Body of pancreas (tissue), 4 donors: ENCODE results near the gene FYB1. TPM values are rescaled to one million over a fixed set of nuclear protein-coding genes. Genes with fewer than 3 reads are reported as not detected.

Experiments
- ATAC-seq: fragments of 150-250 bp; one replicate; pipeline ENCODE4 v1.9.1; 2016
- DNase-seq, 4 donors: peaks; one replicate each; pipeline ENCODE4 v3.0.0-alpha.2; 2019
- H3K27ac ChIP-seq, 4 donors: fragments of 200-600 bp; sonication (generic); 1 replicate in 3 of 4; 2 replicates in 1 of 4; pipeline versions ENCODE4 v1.5.1 to v1.6.1; 2016 to 2019; ENCODE audit warnings: mild to moderate bottlenecking in 1 of 4, mixed read lengths in 1 of 4, moderate library complexity in 1 of 4
- H3K27me3 ChIP-seq, 2 donors: fragments of 200-600 bp; sonication (generic); one replicate each; pipeline ENCODE4 v1.6.0; 2016; ENCODE audit warnings: mild to moderate bottlenecking in 1 of 2
- H3K36me3 ChIP-seq, 2 donors: fragments of 200-600 bp; sonication (generic); replicated peaks in 1 of 2; 2 replicates each; pipeline ENCODE4 v1.5.1; 2016; ENCODE audit warnings: low read depth in 2 of 2; ENCODE audit not compliant: insufficient read depth in 1 of 2
- H3K4me1 ChIP-seq: fragments of 200-600 bp; sonication (generic); one replicate; pipeline ENCODE4 v1.6.0; 2016
- H3K4me3 ChIP-seq, 2 donors: fragments of 200-600 bp; sonication (generic); 1 replicate in 1 of 2; 2 replicates in 1 of 2; pipeline ENCODE4 v1.5.1; 2016 to 2019
- H3K9me3 ChIP-seq, 3 donors: fragments of 200-600 bp; sonication (generic); 1 replicate in 2 of 3; 2 replicates in 1 of 3; pipeline ENCODE4 v1.5.1; 2016
- POLR2A ChIP-seq, 3 donors: fragments of 450-650 bp; IDR thresholded peaks; one replicate each; pipeline ENCODE4 v1.6.1; 2016; ENCODE audit warnings: antibody characterized with exemption in 3 of 3, mild to moderate bottlenecking in 2 of 3
- WGBS, 2 donors: methylation state at CpG; one replicate each; pipeline ENCODE4 v1.1.5; 2017; 5-methylcytosine and 5-hydroxymethylcytosine counted together
- intact Hi-C: fragments of 100-400 bp; cut with DNase I; formaldehyde crosslinking; loops from one replicate; pipeline ENCODE4 v1.15.1; 2023
- total RNA-seq, 2 donors: library from RNA; depleted of rRNA; stranded (reverse); fragments of >200 nt; gene quantifications; one replicate each; pipeline ENCODE4 v1.1.0, GENCODE V29; 2016
- TF ChIP-seq, protein P1 (sequence below), 7 experiments: fragments of 450-650 bp in 4 of 7; fragments of 200-600 bp in 3 of 7; sonication (generic) in 3 of 7; IDR thresholded peaks; one replicate each; pipeline ENCODE4 v1.5.1; 2016 to 2019; ENCODE audit warnings: antibody characterized with exemption in 7 of 7

FYB1 gene
- total RNA-seq, 2 donors from 2014 or later, result 2.9 to 3.0 TPM

DNA sequence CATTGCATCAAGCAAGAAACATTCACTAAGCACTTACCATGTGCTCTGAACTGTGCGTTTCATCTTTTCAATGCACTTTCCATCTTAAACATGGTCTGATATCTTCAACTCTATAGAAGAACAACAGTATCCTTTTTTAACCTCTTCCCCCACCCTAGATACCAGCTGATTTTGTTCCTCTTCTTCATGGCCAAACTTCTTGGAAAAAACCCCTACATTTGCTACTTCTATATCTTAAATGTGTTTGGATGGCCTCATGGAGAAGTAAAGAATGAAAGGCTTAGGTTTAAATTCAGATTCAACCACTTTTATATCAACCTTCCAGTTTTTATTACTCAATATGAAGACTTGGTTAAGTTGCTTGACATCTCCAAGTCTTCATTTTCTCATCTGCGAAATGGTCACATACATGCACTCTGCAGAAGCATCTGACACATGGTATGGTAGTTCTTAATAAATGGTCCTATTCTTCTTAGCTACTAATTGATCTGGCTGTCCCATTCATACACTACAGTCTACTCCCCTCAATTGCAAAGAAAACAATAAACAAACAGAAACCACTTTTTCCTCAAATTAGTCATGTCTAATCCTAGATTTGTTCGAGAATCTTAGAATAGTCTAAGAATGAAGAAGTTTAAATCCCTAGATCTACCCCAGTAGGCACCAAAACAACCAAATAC, 59.4 kb downstream of the FYB1 start:
- H3K9me3 ChIP-seq, result no peaks in the 10 kb centered on the region
- TF ChIP-seq, protein P1, sequence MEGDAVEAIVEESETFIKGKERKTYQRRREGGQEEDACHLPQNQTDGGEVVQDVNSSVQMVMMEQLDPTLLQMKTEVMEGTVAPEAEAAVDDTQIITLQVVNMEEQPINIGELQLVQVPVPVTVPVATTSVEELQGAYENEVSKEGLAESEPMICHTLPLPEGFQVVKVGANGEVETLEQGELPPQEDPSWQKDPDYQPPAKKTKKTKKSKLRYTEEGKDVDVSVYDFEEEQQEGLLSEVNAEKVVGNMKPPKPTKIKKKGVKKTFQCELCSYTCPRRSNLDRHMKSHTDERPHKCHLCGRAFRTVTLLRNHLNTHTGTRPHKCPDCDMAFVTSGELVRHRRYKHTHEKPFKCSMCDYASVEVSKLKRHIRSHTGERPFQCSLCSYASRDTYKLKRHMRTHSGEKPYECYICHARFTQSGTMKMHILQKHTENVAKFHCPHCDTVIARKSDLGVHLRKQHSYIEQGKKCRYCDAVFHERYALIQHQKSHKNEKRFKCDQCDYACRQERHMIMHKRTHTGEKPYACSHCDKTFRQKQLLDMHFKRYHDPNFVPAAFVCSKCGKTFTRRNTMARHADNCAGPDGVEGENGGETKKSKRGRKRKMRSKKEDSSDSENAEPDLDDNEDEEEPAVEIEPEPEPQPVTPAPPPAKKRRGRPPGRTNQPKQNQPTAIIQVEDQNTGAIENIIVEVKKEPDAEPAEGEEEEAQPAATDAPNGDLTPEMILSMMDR (IDR thresholded peaks at IDR 0.05), result no peak
- TF ChIP-seq POLR2A (IDR thresholded peaks at IDR 0.05), result no peak
- intact Hi-C loops, result no loop called here

DNA sequence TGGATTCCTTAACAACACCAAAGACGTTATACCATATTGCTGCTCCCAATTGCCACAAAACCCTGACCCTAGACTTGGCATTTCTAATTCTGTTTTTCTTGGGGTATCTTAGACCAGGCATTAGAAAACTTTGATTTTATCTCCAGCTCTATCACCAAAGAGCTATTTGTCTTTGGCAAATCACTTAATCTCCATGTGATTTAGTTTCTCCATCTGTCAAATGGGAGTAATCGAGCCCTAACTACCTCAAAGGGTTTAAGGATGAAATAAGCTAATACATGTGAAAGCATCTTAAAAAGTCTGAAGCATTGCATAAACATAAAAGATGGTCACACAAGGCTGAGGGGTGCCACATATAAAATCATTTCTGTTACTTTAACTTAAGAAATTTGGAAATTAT, 60.6 kb downstream of the FYB1 start:
- DNase-seq (no peak), ATAC-seq (no peak)
- 50 to 52% methylated on average over 2 of the region's 2 CpGs for WGBS, 2 donors
- Histone ChIP-seq H3K36me3 (no peaks in the 10 kb centered on the region), H3K27ac (no peak overlapping the region), H3K27me3 (no peaks in the 10 kb centered on the region), H3K9me3 (no peaks in the 10 kb centered on the region), H3K4me3 (no peak overlapping the region), H3K4me1 (no peaks in the 10 kb centered on the region)
- intact Hi-C loops, result no loop called here
- TF ChIP-seq POLR2A (IDR thresholded peaks at IDR 0.05), result no peak
- TF ChIP-seq, protein P1 (IDR thresholded peaks at IDR 0.05), result no peak

More for the DNA sequence above, 59.4 kb downstream of the FYB1 start:
- 68 to 75% methylated on average over 3 of the region's 3 CpGs for WGBS, 2 donors
- no peak overlapping the region for H3K4me3 ChIP-seq
- no peaks in the 10 kb centered on the region for H3K27me3 ChIP-seq
- DNase-seq (no peak), ATAC-seq (no peak)
- no peaks in the 10 kb centered on the region for H3K36me3 ChIP-seq
- no peak overlapping the region for H3K27ac ChIP-seq
- no peaks in the 10 kb centered on the region for H3K4me1 ChIP-seq

DNA sequence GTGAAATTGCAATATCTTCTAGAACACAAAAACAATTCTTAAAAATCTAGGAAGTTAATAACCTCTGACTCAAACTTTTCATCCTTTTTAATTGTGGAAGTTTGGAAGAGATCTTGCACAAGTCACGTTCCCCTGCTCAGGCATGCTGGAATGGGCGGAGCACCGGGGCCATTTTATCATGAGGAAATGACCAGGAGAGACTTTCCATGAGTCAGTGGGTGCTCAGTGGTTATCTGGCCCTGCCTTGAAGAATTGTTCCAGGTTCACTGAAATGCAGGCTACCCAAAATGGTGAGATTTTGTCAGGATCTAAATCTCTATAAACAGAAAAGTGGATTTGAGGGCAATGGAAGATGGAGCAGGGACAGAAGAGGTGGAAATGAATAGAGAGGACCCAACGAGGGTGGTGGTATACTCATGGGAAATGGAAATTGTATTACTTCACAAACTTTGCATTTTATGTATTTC, 61.2 kb downstream of the FYB1 start:
- Histone ChIP-seq H3K9me3 (no peaks in the 10 kb centered on the region), H3K4me1 (no peaks in the 10 kb centered on the region), H3K36me3 (no peaks in the 10 kb centered on the region), H3K27ac (no peak overlapping the region), H3K27me3 (no peaks in the 10 kb centered on the region), H3K4me3 (no peak overlapping the region)
- intact Hi-C loops, result no loop called here
- 66 to 72% methylated on average over 4 of the region's 4 CpGs for WGBS, 2 donors
- ATAC-seq (no peak), DNase-seq (no peak)
- no peak for TF ChIP-seq POLR2A (IDR thresholded peaks at IDR 0.05)
- TF ChIP-seq, protein P1 (IDR thresholded peaks at IDR 0.05), result no peak

DNA sequence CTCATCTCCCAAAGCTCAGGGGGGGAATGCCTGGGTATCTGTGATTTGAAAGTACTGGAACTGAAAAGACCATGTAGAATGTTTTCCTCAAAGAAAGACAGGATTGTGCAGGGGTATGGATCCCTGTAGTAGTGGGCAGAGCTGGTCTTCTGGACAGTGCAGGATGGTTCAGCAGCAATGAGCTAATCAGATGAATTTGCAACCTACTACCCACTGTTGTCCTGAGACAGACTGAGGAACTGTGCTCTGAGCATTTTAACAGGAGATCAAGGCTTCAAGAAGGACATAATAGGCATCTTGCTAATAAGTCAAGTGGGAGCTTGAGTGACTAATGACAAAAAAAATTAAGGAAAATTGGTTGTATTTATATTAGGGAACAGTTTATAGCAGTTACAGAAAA, 61.7 kb downstream of the FYB1 start:
- intact Hi-C loops, result no loop called here
- ATAC-seq, result no peak
- Histone ChIP-seq H3K27me3 (no peaks in the 10 kb centered on the region), H3K4me1 (no peaks in the 10 kb centered on the region), H3K36me3 (no peaks in the 10 kb centered on the region), H3K4me3 (no peak overlapping the region), H3K9me3 (no peaks in the 10 kb centered on the region), H3K27ac (no peak overlapping the region)
- no peak for DNase-seq
- TF ChIP-seq POLR2A (IDR thresholded peaks at IDR 0.05), result no peak
- TF ChIP-seq, protein P1 (IDR thresholded peaks at IDR 0.05), result no peak

DNA sequence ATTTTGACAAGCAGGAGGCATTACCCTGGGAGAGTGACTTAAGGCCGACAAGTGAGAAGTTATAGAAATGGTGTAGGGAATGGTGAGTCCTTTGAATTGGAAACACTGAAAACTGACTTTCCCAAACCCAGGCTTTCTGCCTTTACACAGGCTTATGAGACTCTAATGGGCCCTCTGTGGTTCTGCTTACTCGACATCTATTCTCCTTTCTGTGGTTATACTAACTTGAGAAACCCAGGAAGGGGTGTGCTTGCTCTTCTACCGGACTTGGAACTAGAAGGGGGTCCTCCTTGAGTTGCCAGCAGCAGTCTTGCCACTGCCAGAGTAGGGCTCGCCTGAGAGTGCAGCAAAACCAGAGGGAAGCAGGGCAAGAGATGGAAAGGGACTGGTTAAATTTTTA, 63.3 kb downstream of the FYB1 start:
- TF ChIP-seq, protein P1 (IDR thresholded peaks at IDR 0.05), result no peak
- no peak for TF ChIP-seq POLR2A (IDR thresholded peaks at IDR 0.05)

More for the DNA sequence above, 63.3 kb downstream of the FYB1 start:
- intact Hi-C loops, result no loop called here
- DNase-seq (no peak), ATAC-seq (no peak)
- H3K4me3 ChIP-seq, result no peak overlapping the region
- H3K36me3 ChIP-seq, result no peaks in the 10 kb centered on the region
- H3K27me3 ChIP-seq, result no peaks in the 10 kb centered on the region
- no peaks in the 10 kb centered on the region for H3K4me1 ChIP-seq
- no peak overlapping the region for H3K27ac ChIP-seq
- H3K9me3 ChIP-seq, result no peaks in the 10 kb centered on the region
- 48 to 67% methylated on average over 4 of the region's 4 CpGs for WGBS, 2 donors
